Esophagus muscularis mucosa (tissue), 4 donors: ENCODE data around the gene BMP5.

Experiments used
- EP300 ChIP-seq: sonication (generic); formaldehyde crosslinking; IDR thresholded peaks from one replicate; pipeline ENCODE4 v1.6.1; 2017; ENCODE audit warnings: antibody characterized with exemption
- POLR2A ChIP-seq: fragments of 450-650 bp; IDR thresholded peaks from one replicate; pipeline ENCODE4 v1.6.1; 2017; ENCODE audit warnings: antibody characterized with exemption, moderate library complexity, mild to moderate bottlenecking, low read depth
- TF ChIP-seq, protein P1 (sequence below), 3 experiments: fragments of 200-600 bp in 2 of 3; fragments of 450-650 bp in 1 of 3; sonication (generic) in 2 of 3; IDR thresholded peaks; one replicate each; pipeline ENCODE4 v1.5.1; 2017 to 2019; ENCODE audit warnings: antibody characterized with exemption in 3 of 3, mild to moderate bottlenecking in 2 of 3, moderate library complexity in 1 of 3

DNA sequence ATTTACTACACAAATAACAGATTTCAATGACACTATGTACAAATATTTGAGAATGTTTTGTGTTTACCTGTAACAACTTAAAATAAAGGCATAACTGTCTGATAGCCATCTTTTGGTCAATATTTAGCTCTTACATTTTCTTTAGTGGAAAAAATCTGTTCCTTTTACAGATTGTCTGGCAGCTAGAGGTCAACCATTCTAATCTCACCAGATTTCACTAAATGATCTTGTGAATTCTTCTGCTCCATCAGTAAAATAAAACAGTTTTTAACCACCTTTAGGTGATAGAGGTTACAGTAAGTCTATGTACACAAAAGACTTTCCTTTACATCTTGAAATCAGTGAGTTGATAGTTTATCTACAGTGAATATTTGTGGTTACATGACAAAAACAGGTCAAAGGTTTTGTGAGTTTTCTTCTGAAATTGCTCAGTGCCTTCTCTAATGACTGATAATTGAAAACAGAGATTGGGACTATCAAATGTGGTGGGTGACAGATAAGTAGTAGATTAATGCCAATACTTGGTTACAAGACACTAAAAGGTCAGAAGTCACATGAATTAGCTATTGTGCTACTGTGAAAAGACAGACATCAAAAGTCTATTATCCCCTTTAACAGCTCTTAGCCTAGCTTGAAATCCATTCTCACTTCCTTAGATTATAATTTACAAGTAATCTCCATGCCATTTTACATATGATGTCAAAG lies 47.4 kb downstream of the BMP5 start:
- TF ChIP-seq, protein P1, sequence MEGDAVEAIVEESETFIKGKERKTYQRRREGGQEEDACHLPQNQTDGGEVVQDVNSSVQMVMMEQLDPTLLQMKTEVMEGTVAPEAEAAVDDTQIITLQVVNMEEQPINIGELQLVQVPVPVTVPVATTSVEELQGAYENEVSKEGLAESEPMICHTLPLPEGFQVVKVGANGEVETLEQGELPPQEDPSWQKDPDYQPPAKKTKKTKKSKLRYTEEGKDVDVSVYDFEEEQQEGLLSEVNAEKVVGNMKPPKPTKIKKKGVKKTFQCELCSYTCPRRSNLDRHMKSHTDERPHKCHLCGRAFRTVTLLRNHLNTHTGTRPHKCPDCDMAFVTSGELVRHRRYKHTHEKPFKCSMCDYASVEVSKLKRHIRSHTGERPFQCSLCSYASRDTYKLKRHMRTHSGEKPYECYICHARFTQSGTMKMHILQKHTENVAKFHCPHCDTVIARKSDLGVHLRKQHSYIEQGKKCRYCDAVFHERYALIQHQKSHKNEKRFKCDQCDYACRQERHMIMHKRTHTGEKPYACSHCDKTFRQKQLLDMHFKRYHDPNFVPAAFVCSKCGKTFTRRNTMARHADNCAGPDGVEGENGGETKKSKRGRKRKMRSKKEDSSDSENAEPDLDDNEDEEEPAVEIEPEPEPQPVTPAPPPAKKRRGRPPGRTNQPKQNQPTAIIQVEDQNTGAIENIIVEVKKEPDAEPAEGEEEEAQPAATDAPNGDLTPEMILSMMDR (IDR thresholded peaks at IDR 0.05): no peak
- TF ChIP-seq POLR2A (no peak), EP300 (no peak)
